ENCODE data around the gene ARHGAP8.

The ARHGAP8 gene

DNA sequence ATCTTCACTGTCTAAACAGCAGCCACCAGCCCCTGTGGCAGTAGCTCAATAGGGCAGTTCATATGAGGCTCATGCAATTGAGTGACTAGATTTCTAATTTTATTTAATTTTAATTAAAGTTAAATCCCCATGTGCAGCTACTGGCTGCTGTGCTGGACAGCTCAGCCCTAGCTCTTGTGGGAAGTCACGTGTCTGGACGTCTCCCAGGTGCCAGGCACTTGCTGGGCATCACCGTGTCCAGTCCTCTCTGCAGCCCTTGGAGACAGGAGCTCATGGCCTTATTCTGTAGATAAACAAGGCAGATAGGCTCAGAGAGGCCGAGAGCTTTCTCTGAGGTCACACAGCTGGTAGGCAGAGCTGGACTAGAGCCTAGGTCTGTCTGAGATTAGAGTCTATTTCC lies 95.0 kb downstream of the ARHGAP8 start:
- H3K4me3 ChIP-seq (ENCODE audit: insufficient read depth in 1 of 2, low read depth in 1 of 2, low read length in 2 of 2), result no peak overlapping the region

DNA sequence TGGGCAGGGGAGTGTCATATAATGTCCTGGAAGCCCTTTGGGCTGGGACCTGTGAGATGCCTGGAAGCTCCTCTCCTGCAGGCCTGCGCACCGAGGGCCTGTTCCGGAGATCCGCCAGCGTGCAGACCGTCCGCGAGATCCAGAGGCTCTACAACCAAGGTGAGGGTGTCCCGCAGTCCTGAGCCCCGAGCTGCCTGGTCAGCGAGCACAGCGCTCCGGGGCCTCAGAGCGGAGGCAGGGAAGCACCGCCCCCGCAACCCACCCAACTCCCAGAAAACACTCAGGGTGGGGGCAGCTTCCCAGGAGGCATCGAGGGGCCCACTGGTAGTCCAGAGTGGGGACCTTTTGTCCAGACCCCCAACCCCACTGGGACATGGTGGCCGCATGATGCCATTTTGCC lies 95.5 kb downstream of the ARHGAP8 start:
- no peak overlapping the region for H3K4me2 ChIP-seq (ENCODE audit: low read length, poor library complexity, severe bottlenecking)
- H3K79me1 ChIP-seq (replicated peaks; ENCODE audit: low read length, poor library complexity, severe bottlenecking), result no peaks in the 10 kb centered on the region
- 87% methylated on average over 18 of the region's 18 CpGs for WGBS
- H2BK5ac ChIP-seq (ENCODE audit: low read depth, low read length, poor library complexity, severe bottlenecking), result no peak overlapping the region
- H2AK5ac ChIP-seq (ENCODE audit: low read length, severe bottlenecking), result no peak overlapping the region
- no peak overlapping the region for H3K4ac ChIP-seq (ENCODE audit: low read depth in 1 of 2, low read length in 2 of 2)
- no peak overlapping the region for H4K91ac ChIP-seq (ENCODE audit: low read length)
- H2AFZ ChIP-seq (ENCODE audit: low read depth, low read length), result no peak overlapping the region
- H3K27ac ChIP-seq (ENCODE audit: low read length, poor library complexity, severe bottlenecking), result no peak overlapping the region
- no peak overlapping the region for H2BK120ac ChIP-seq (ENCODE audit: low read depth, low read length)
- no peak for DNase-seq
- no peak overlapping the region for H3K9ac ChIP-seq (ENCODE audit: low read length)
- no peak overlapping the region for H4K8ac ChIP-seq (ENCODE audit: low read length)
- no peak overlapping the region for H3K4me3 ChIP-seq (ENCODE audit: insufficient read depth in 1 of 2, low read depth in 1 of 2, low read length in 2 of 2)
- no peaks in the 10 kb centered on the region for H3K36me3 ChIP-seq (ENCODE audit: control insufficient read depth in 1 of 2, insufficient read depth in 2 of 2, low read depth in 1 of 2, low read length in 2 of 2)
- no peaks in the 10 kb centered on the region for H3K4me1 ChIP-seq (ENCODE audit: control insufficient read depth, insufficient read depth, low read depth, low read length)
- no peak overlapping the region for H3K14ac ChIP-seq (ENCODE audit: low read length in 2 of 2)
- no peak overlapping the region for H2BK15ac ChIP-seq (ENCODE audit: low read depth, poor library complexity, severe bottlenecking)
- no peak overlapping the region for H3K23ac ChIP-seq (ENCODE audit: low read length in 2 of 2)
- no peak overlapping the region for H2BK12ac ChIP-seq (ENCODE audit: low read length in 2 of 2)
- peaks cover 2% of the 10 kb centered on the region for H3K9me3 ChIP-seq (ENCODE audit: control insufficient read depth, low read length)
- no peak overlapping the region for H3K18ac ChIP-seq (ENCODE audit: low read depth in 1 of 2, low read length in 2 of 2)
- H3K27me3 ChIP-seq (ENCODE audit: control insufficient read depth in 1 of 2, insufficient read depth in 1 of 2, low read length in 2 of 2), result peaks cover 0 to 12% of the 10 kb centered on the region in 2 experiments

More for the DNA sequence above, 95.0 kb downstream of the ARHGAP8 start:
- H4K91ac ChIP-seq (ENCODE audit: low read length), result no peak overlapping the region
- no peak overlapping the region for H3K27ac ChIP-seq (ENCODE audit: low read length, poor library complexity, severe bottlenecking)
- no peak overlapping the region for H4K8ac ChIP-seq (ENCODE audit: low read length)
- H3K4ac ChIP-seq (ENCODE audit: low read depth in 1 of 2, low read length in 2 of 2), result no peak overlapping the region
- no peak overlapping the region for H3K23ac ChIP-seq (ENCODE audit: low read length in 2 of 2)
- no peak overlapping the region for H2BK120ac ChIP-seq (ENCODE audit: low read depth, low read length)
- no peak overlapping the region for H3K9ac ChIP-seq (ENCODE audit: low read length)
- no peaks in the 10 kb centered on the region for H3K79me1 ChIP-seq (replicated peaks; ENCODE audit: low read length, poor library complexity, severe bottlenecking)
- WGBS, result 62% methylated on average over 4 of the region's 4 CpGs
- no peak overlapping the region for H2BK12ac ChIP-seq (ENCODE audit: low read length in 2 of 2)
- H3K9me3 ChIP-seq (ENCODE audit: control insufficient read depth, low read length), result peaks cover 2% of the 10 kb centered on the region
- no peaks in the 10 kb centered on the region for H3K4me1 ChIP-seq (ENCODE audit: control insufficient read depth, insufficient read depth, low read depth, low read length)
- no peak for DNase-seq
- no peak overlapping the region for H3K18ac ChIP-seq (ENCODE audit: low read depth in 1 of 2, low read length in 2 of 2)
- H2BK15ac ChIP-seq (ENCODE audit: low read depth, poor library complexity, severe bottlenecking), result no peak overlapping the region
- H3K27me3 ChIP-seq (ENCODE audit: control insufficient read depth in 1 of 2, insufficient read depth in 1 of 2, low read length in 2 of 2), result peaks cover 0 to 12% of the 10 kb centered on the region in 2 experiments
- H3K36me3 ChIP-seq (ENCODE audit: control insufficient read depth in 1 of 2, insufficient read depth in 2 of 2, low read depth in 1 of 2, low read length in 2 of 2), result no peaks in the 10 kb centered on the region
- no peak overlapping the region for H2BK5ac ChIP-seq (ENCODE audit: low read depth, low read length, poor library complexity, severe bottlenecking)
- no peak overlapping the region for H3K14ac ChIP-seq (ENCODE audit: low read length in 2 of 2)
- H3K4me2 ChIP-seq (ENCODE audit: low read length, poor library complexity, severe bottlenecking), result no peak overlapping the region
- no peak overlapping the region for H2AFZ ChIP-seq (ENCODE audit: low read depth, low read length)
- H2AK5ac ChIP-seq (ENCODE audit: low read length, severe bottlenecking), result no peak overlapping the region

DNA sequence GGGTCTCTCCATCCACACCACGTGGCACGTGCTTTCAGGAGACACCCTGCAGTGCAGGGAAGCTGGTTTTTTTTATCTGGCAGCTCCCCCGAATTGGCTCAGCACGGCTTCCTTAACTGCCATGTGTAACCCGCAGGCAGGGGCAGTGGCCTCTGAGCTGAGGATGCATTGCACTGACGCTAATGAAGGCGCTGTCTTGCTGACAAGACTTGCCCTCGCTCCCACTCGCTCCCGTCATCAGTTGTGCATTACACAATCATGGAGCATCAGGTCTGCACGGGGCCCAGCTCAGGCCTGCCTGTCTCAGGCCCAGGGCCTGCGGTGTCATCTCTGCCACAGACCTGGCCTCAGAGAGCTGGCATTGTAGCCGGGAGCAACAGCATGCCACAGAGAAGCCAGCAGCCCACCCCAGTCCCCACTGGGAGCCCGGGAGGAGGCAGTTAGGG lies 95.9 kb downstream of the ARHGAP8 start:
- Histone ChIP-seq H3K36me3 (ENCODE audit: control insufficient read depth in 1 of 2, insufficient read depth in 2 of 2, low read depth in 1 of 2, low read length in 2 of 2) (no peaks in the 10 kb centered on the region), H3K4me1 (ENCODE audit: control insufficient read depth, insufficient read depth, low read depth, low read length) (no peaks in the 10 kb centered on the region), H2BK5ac (ENCODE audit: low read depth, low read length, poor library complexity, severe bottlenecking) (no peak overlapping the region), H3K4me3 (ENCODE audit: insufficient read depth in 1 of 2, low read depth in 1 of 2, low read length in 2 of 2) (no peak overlapping the region), H2BK120ac (ENCODE audit: low read depth, low read length) (no peak overlapping the region), H2AK5ac (ENCODE audit: low read length, severe bottlenecking) (no peak overlapping the region), H2AFZ (ENCODE audit: low read depth, low read length) (no peak overlapping the region), H3K4me2 (ENCODE audit: low read length, poor library complexity, severe bottlenecking) (no peak overlapping the region), H3K79me1 (replicated peaks; ENCODE audit: low read length, poor library complexity, severe bottlenecking) (no peaks in the 10 kb centered on the region), H3K23ac (ENCODE audit: low read length in 2 of 2) (no peak overlapping the region), H2BK15ac (ENCODE audit: low read depth, poor library complexity, severe bottlenecking) (no peak overlapping the region), H3K18ac (ENCODE audit: low read depth in 1 of 2, low read length in 2 of 2) (no peak overlapping the region), H3K9me3 (ENCODE audit: control insufficient read depth, low read length) (peaks cover 2% of the 10 kb centered on the region), H3K27me3 (ENCODE audit: control insufficient read depth in 1 of 2, insufficient read depth in 1 of 2, low read length in 2 of 2) (peaks cover 0 to 12% of the 10 kb centered on the region in 2 experiments), H4K91ac (ENCODE audit: low read length) (no peak overlapping the region), H2BK12ac (ENCODE audit: low read length in 2 of 2) (no peak overlapping the region), H3K4ac (ENCODE audit: low read depth in 1 of 2, low read length in 2 of 2) (no peak overlapping the region), H4K8ac (ENCODE audit: low read length) (no peak overlapping the region), H3K9ac (ENCODE audit: low read length) (no peak overlapping the region), H3K27ac (ENCODE audit: low read length, poor library complexity, severe bottlenecking) (no peak overlapping the region), H3K14ac (ENCODE audit: low read length in 2 of 2) (no peak overlapping the region)
- DNase-seq, result no peak
- WGBS, result 85% methylated on average over 14 of the region's 14 CpGs

DNA sequence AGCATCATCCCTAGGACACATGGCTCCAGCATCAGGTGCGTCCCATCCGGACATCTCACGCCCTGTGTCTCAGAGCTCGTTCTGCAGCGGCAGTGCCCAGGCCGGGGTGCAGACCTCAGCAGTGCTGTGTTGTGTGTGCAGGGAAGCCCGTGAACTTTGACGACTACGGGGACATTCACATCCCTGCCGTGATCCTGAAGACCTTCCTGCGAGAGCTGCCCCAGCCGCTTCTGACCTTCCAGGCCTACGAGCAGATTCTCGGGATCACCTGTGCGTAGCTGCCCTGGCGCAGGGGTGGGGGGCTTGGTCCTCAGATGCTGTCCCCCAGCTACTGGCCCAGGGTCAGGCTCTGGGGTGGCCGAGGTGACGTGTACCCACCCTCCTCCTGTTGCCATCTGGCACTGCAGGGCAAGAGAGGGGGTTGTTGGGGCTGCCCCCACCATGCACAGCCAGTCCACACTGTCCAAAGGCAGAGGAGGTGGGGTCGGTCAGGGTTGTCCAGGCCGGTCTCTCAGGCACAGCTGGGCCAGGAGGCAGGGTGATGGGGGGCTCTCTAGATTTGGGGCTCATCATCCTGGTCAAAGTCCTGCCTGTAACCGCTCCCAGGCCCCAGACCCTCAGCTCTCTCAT lies 96.5 kb downstream of the ARHGAP8 start:
- H3K14ac ChIP-seq (ENCODE audit: low read length in 2 of 2), result no peak overlapping the region
- H3K4me1 ChIP-seq (ENCODE audit: control insufficient read depth, insufficient read depth, low read depth, low read length), result no peaks in the 10 kb centered on the region
- H2AFZ ChIP-seq (ENCODE audit: low read depth, low read length), result no peak overlapping the region
- H3K18ac ChIP-seq (ENCODE audit: low read depth in 1 of 2, low read length in 2 of 2), result no peak overlapping the region
- H3K4me3 ChIP-seq (ENCODE audit: insufficient read depth in 1 of 2, low read depth in 1 of 2, low read length in 2 of 2), result no peak overlapping the region
- H3K36me3 ChIP-seq (ENCODE audit: control insufficient read depth in 1 of 2, insufficient read depth in 2 of 2, low read depth in 1 of 2, low read length in 2 of 2), result no peaks in the 10 kb centered on the region
- no peak overlapping the region for H2BK15ac ChIP-seq (ENCODE audit: low read depth, poor library complexity, severe bottlenecking)
- H2BK5ac ChIP-seq (ENCODE audit: low read depth, low read length, poor library complexity, severe bottlenecking), result no peak overlapping the region
- H3K27me3 ChIP-seq (ENCODE audit: control insufficient read depth in 1 of 2, insufficient read depth in 1 of 2, low read length in 2 of 2), result peaks cover 0 to 12% of the 10 kb centered on the region in 2 experiments
- 88% methylated on average over 21 of the region's 21 CpGs for WGBS
- H3K27ac ChIP-seq (ENCODE audit: low read length, poor library complexity, severe bottlenecking), result no peak overlapping the region
- H3K9me3 ChIP-seq (ENCODE audit: control insufficient read depth, low read length), result peaks cover 2% of the 10 kb centered on the region
- H2BK12ac ChIP-seq (ENCODE audit: low read length in 2 of 2), result no peak overlapping the region
- no peak overlapping the region for H4K8ac ChIP-seq (ENCODE audit: low read length)
- no peak overlapping the region for H3K4me2 ChIP-seq (ENCODE audit: low read length, poor library complexity, severe bottlenecking)
- no peak overlapping the region for H3K4ac ChIP-seq (ENCODE audit: low read depth in 1 of 2, low read length in 2 of 2)
- H2BK120ac ChIP-seq (ENCODE audit: low read depth, low read length), result no peak overlapping the region
- no peak overlapping the region for H2AK5ac ChIP-seq (ENCODE audit: low read length, severe bottlenecking)
- no peak overlapping the region for H3K9ac ChIP-seq (ENCODE audit: low read length)
- no peak for DNase-seq
- H3K23ac ChIP-seq (ENCODE audit: low read length in 2 of 2), result no peak overlapping the region
- H3K79me1 ChIP-seq (replicated peaks; ENCODE audit: low read length, poor library complexity, severe bottlenecking), result no peaks in the 10 kb centered on the region
- no peak overlapping the region for H4K91ac ChIP-seq (ENCODE audit: low read length)

All from mesenchymal stem cell (in vitro differentiated cells and primary cell).